LNCaP clone FGC (cell line): ENCODE results near the gene UBTD1.

ENCODE experiments used
- DNase-seq: peaks from one replicate; pipeline ENCODE4 v3.0.0-alpha.2; 2011; ENCODE audit warnings: low read depth
- H3K4me3 ChIP-seq: 2 replicates; pipeline ENCODE4 v1.5.1; 2011; ENCODE audit warnings: mild to moderate bottlenecking, low read depth, low read length, control low read depth
- CTCF ChIP-seq: IDR thresholded peaks from 2 replicates; pipeline ENCODE4 v1.5.1; 2012; ENCODE audit warnings: mild to moderate bottlenecking; ENCODE audit not compliant: control insufficient read depth, insufficient read depth; ENCODE audit errors: extremely low read depth

The UBTD1 gene

GRCh38 chr10:97538411-97538810 is 39.7 kb downstream of the UBTD1 start:
- no peak for TF ChIP-seq CTCF
- H3K4me3 ChIP-seq, result no peak overlapping the region
- no peak for DNase-seq

DNA sequence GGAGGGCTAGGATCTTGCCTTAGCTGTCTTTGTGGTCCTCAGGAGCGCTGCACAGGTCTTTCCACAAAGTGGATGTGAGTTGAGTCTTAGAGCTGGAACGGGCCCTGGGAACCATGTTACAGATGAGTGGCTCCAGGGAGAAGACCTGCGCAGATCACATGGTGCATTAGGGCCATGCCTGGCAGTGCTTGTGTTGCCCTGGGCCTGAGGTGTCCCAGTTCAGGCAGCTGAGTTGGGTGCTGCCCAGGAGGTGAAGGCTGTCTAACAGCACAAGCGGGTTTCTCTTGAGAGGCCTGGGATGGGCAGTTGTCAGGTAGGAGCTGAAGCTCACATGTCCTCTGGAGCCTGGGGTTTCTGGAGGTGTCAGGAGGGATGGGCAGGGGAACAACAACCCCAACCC is 40.1 kb downstream of the UBTD1 start:
- peak; percentile 47 for DNase-seq
- H3K4me3 ChIP-seq, result no peak overlapping the region
- TF ChIP-seq CTCF, result no peak

GRCh38 chr10:97539523-97540200 is 40.9 kb downstream of the UBTD1 start:
- no peak for TF ChIP-seq CTCF
- no peak overlapping the region for H3K4me3 ChIP-seq
- DNase-seq, result no peak

- no peak for TF ChIP-seq CTCF
- H3K4me3 ChIP-seq, result no peak overlapping the region
- no peak for DNase-seq
Observed at GRCh38 chr10:97540669-97541500, 42.2 kb downstream of the UBTD1 start.

GRCh38 chr10:97542169-97543024 is 43.7 kb downstream of the UBTD1 start:
- no peak for DNase-seq
- H3K4me3 ChIP-seq, result no peak overlapping the region
- no peak for TF ChIP-seq CTCF

DNA sequence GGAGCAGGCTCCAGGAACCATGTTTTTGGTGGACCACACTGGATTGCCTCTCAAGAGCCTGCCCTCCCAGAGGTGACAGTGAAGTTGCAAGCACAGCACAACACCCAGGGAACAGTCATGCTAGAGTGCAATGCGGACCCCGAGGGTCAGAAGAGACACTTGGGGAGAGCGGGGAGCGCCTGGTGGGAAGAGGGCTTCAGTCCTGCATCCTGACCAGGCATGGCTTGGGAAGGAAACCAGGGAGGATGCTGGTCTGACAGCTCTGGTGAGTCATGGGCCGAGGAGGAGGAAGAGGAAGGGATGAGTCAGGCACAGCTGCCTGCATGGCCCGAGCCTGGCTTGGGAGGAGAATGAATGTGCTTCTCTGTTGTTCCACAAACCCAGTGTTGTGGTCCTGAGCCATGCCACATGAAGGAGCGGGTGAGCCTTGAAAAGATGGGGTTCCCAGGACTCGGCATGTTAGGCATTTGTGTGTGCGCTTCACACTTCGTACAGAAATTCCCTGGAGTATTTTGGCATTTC is 44.4 kb downstream of the UBTD1 start:
- DNase-seq, result no peak
- no peak for TF ChIP-seq CTCF
- no peak overlapping the region for H3K4me3 ChIP-seq
